Measurements from ENCODE around the gene TGFA. TPM values are rescaled to one million over a fixed set of nuclear protein-coding genes. Genes with fewer than 3 reads are reported as not detected.
A peak's percentile ranks its signal among the peaks of the same experiment; 100 is the strongest.

TGFA gene
- total RNA-seq, 1 donor from 2014 or later = not detected

DNA sequence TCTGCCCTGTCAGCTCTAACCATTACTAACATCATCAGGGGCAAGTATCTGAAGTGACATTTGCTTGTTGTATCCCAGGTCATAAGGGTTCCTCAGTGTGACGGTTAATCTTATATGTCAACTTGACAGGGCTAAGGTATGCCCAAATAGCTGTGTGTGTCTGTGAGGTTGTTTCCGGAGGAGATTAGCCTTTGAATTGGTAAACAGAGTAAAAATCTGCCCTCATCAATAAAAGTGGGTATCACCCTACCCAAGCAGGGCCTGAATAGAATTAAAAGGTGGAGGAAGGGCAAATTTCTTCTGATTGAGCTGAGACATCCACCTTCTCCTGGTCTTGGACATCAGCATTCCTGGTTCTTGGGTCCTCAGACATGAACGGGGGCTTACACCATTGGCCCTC, 12.8 kb upstream of the TGFA start:
- Mint-ChIP-seq H3K9me3 (no peaks in the 10 kb centered on the region), H3K4me3 (no peak overlapping the region), H3K36me3 (no peaks in the 10 kb centered on the region), H3K4me1 (peaks cover 12% of the 10 kb centered on the region), H3K27me3 (ENCODE audit: insufficient read depth, low read depth) (peaks cover 6% of the 10 kb centered on the region), H3K27ac (no peak overlapping the region)
- Histone ChIP-seq H3K9ac (no peak overlapping the region), H3K9me3 (ENCODE audit: low read depth) (no peaks in the 10 kb centered on the region), H3F3A (ENCODE audit: low read depth) (peaks cover 13% of the 10 kb centered on the region), H3K36me3 (no peaks in the 10 kb centered on the region), H3K79me2 (ENCODE audit: low read depth) (no peaks in the 10 kb centered on the region), H3K4me1 (peaks cover 24% of the 10 kb centered on the region), H3K27me3 (no peaks in the 10 kb centered on the region), H3K4me3 (no peak overlapping the region), H2AFZ (replicated peaks) (no peak overlapping the region), H3K4me2 (no peak overlapping the region), H4K20me1 (ENCODE audit: low read depth) (no peaks in the 10 kb centered on the region), H3K27ac (no peak overlapping the region)
- DNase-seq (ENCODE audit: low spot score) = no peak
- TF ChIP-seq EZH2 (IDR thresholded peaks at IDR 0.05) (no peak), EZH2phosphoT487 (IDR thresholded peaks at IDR 0.05) (no peak)
- TF ChIP-seq, protein P1, sequence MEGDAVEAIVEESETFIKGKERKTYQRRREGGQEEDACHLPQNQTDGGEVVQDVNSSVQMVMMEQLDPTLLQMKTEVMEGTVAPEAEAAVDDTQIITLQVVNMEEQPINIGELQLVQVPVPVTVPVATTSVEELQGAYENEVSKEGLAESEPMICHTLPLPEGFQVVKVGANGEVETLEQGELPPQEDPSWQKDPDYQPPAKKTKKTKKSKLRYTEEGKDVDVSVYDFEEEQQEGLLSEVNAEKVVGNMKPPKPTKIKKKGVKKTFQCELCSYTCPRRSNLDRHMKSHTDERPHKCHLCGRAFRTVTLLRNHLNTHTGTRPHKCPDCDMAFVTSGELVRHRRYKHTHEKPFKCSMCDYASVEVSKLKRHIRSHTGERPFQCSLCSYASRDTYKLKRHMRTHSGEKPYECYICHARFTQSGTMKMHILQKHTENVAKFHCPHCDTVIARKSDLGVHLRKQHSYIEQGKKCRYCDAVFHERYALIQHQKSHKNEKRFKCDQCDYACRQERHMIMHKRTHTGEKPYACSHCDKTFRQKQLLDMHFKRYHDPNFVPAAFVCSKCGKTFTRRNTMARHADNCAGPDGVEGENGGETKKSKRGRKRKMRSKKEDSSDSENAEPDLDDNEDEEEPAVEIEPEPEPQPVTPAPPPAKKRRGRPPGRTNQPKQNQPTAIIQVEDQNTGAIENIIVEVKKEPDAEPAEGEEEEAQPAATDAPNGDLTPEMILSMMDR (IDR thresholded peaks at IDR 0.05) = no peak

DNA sequence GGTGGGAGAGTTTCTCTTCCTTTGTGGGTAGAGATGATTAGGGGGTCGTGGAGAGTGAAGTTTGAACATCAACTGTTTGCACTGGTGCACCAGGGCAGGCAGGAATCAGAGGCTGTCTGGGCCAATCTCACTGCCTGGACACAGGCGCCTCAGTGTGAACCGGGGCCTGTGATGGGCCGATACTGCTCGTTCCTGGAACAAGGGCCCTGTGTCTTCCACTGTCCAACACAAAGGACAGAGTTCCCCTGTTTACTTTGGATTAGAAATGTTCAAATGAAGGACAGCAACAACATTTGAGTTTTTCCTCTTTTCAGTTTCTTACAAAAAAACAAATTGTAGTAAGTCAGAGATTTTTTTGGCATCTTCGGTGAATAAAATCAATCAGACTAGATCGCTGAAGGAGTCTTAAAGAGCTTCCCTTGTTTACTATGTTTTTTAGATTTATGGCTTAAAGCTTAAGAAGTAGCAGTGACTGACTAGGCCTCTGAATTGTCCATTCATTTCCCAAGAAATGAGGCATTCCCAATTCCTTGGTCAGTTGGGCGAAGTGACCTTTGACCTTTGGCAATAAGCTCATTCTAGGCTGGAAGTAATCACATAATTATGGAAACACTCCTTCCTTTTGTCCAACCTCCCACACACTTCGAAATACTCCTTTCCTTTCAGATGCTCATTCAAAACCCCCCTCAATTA, 11.6 kb upstream of the TGFA start:
- Mint-ChIP-seq H3K9me3 (no peaks in the 10 kb centered on the region), H3K27me3 (ENCODE audit: insufficient read depth, low read depth) (peaks cover 6% of the 10 kb centered on the region), H3K4me3 (no peak overlapping the region), H3K36me3 (no peaks in the 10 kb centered on the region), H3K4me1 (peaks cover 12% of the 10 kb centered on the region), H3K27ac (peak overlapping the region; percentile 1)
- Histone ChIP-seq H3K4me2 (peak overlapping the region; percentile 68), H3K9me3 (ENCODE audit: low read depth) (no peaks in the 10 kb centered on the region), H3K9ac (no peak overlapping the region), H2AFZ (replicated peaks) (peak overlapping the region; percentile 85), H3F3A (ENCODE audit: low read depth) (peaks cover 13% of the 10 kb centered on the region), H3K79me2 (ENCODE audit: low read depth) (no peaks in the 10 kb centered on the region), H4K20me1 (ENCODE audit: low read depth) (no peaks in the 10 kb centered on the region), H3K27ac (peak overlapping the region; percentile 78), H3K4me3 (peak overlapping the region; percentile 3), H3K27me3 (no peaks in the 10 kb centered on the region), H3K36me3 (no peaks in the 10 kb centered on the region), H3K4me1 (peaks cover 24% of the 10 kb centered on the region)
- TF ChIP-seq EZH2phosphoT487 (IDR thresholded peaks at IDR 0.05) (no peak), EZH2 (IDR thresholded peaks at IDR 0.05) (no peak)
- TF ChIP-seq, protein P1 (IDR thresholded peaks at IDR 0.05) = no peak
- DNase-seq (ENCODE audit: low spot score) = peak; percentile 65

GRCh38 chr2:70561893-70562292, 8.3 kb upstream of the TGFA start:
- Histone ChIP-seq H3K27me3 (no peaks in the 10 kb centered on the region), H3K36me3 (no peaks in the 10 kb centered on the region), H3K4me1 (peaks cover 24% of the 10 kb centered on the region), H3K4me2 (no peak overlapping the region), H3K9me3 (ENCODE audit: low read depth) (no peaks in the 10 kb centered on the region), H3K27ac (no peak overlapping the region), H4K20me1 (ENCODE audit: low read depth) (no peaks in the 10 kb centered on the region), H2AFZ (replicated peaks) (no peak overlapping the region), H3K79me2 (ENCODE audit: low read depth) (no peaks in the 10 kb centered on the region), H3K4me3 (no peak overlapping the region), H3K9ac (no peak overlapping the region), H3F3A (ENCODE audit: low read depth) (peaks cover 13% of the 10 kb centered on the region)
- H3K4me1 Mint-ChIP-seq = peaks cover 26% of the 10 kb centered on the region
- no peak for DNase-seq (ENCODE audit: low spot score)
- H3K36me3 Mint-ChIP-seq = no peaks in the 10 kb centered on the region
- no peak overlapping the region for H3K4me3 Mint-ChIP-seq
- H3K27me3 Mint-ChIP-seq (ENCODE audit: insufficient read depth, low read depth) = peaks cover 8% of the 10 kb centered on the region
- H3K9me3 Mint-ChIP-seq = no peaks in the 10 kb centered on the region
- TF ChIP-seq EZH2 (IDR thresholded peaks at IDR 0.05) (no peak), EZH2phosphoT487 (IDR thresholded peaks at IDR 0.05) (no peak)
- TF ChIP-seq, protein P1 (IDR thresholded peaks at IDR 0.05) = no peak
- H3K27ac Mint-ChIP-seq = no peak overlapping the region
